ENCODE data around the gene ROR1. TPM values are rescaled to one million over a fixed set of nuclear protein-coding genes. Genes with fewer than 3 reads are reported as not detected.

ROR1 gene
- 10 to 100 TPM in 1 of 8 experiments, 1 to 10 TPM in 7; 1.2 to 15.7 (median 2.7) TPM for total RNA-seq

GRCh38 chr1:63773815-63774616, at the start of gene ROR1:
Gene ROR1, plus strand, starts transcription at chr1:63774017.
- in situ Hi-C loops (cut with MboI; ENCODE audit: low pct_unique_long_range_greater_than_20kb in 2 of 9, low sequenced_read_pairs in 9 of 9, unreplicated experiment in 9 of 9) = loop anchor here in 1 of 9 experiments (10.0 kb wide), 1 partner anchor 361 kb away; no protein-coding TSS in a partner anchor
- no peaks in the 10 kb centered on the region for H3K4me1 ChIP-seq (replicated peaks in 1 of 2)
- no peak within 1 kb of the TSS for H3K27ac ChIP-seq
- 0 to 1% (median 0%) methylated on average over 4 to 40 of the region's 99 CpGs; no CpG with 5 or more reads in 4 of the 10 experiments for WGBS, 10 experiments
- peak within 1 kb of the TSS; percentile 45 to 73 (median 53) for H3K4me3 ChIP-seq
- peak; percentile 89 to 98 (median 98) for ATAC-seq (replicated peaks in 6 of 8)

- peak in 2 of 8 experiments; percentile 57 to 65 for ATAC-seq (replicated peaks in 6 of 8)
- in situ Hi-C loops (cut with MboI; ENCODE audit: low pct_unique_long_range_greater_than_20kb in 2 of 9, low sequenced_read_pairs in 9 of 9, unreplicated experiment in 9 of 9) = no loop called here
- Histone ChIP-seq H3K27ac (no peak overlapping the region), H3K4me1 (replicated peaks in 1 of 2) (no peaks in the 10 kb centered on the region), H3K4me3 (no peak overlapping the region)
- 11 to 100% (median 84%) methylated on average over 1 to 3 of the region's 3 CpGs; no CpG with 5 or more reads in 1 of the 10 experiments for WGBS, 10 experiments
These were observed 49.4 kb upstream of the ROR1 start for GRCh38 chr1:63724375-63724899.

GRCh38 chr1:63728611-63729226, 45.1 kb upstream of the ROR1 start:
- in situ Hi-C loops (cut with MboI; ENCODE audit: low pct_unique_long_range_greater_than_20kb in 2 of 9, low sequenced_read_pairs in 9 of 9, unreplicated experiment in 9 of 9) = no loop called here
- 67 to 100% (median 75%) methylated on average over 1 to 7 of the region's 8 CpGs; no CpG with 5 or more reads in 3 of the 10 experiments for WGBS, 10 experiments
- no peak for ATAC-seq (replicated peaks in 6 of 8)
- Histone ChIP-seq H3K4me3 (no peak overlapping the region), H3K27ac (no peak overlapping the region), H3K4me1 (replicated peaks in 1 of 2) (no peaks in the 10 kb centered on the region)

GRCh38 chr1:63729227-63729620, 44.6 kb upstream of the ROR1 start:
- Histone ChIP-seq H3K4me1 (replicated peaks in 1 of 2) (no peaks in the 10 kb centered on the region), H3K27ac (no peak overlapping the region), H3K4me3 (no peak overlapping the region)
- whole genome bisulfite sequencing, 10 experiments = 56 to 92% (median 73%) methylated on average over 2 to 5 of the region's 5 CpGs
- in situ Hi-C loops (cut with MboI; ENCODE audit: low pct_unique_long_range_greater_than_20kb in 2 of 9, low sequenced_read_pairs in 9 of 9, unreplicated experiment in 9 of 9) = no loop called here
- ATAC-seq (replicated peaks in 6 of 8) = no peak

GRCh38 chr1:63730211-63730610, 43.6 kb upstream of the ROR1 start:
- ATAC-seq (replicated peaks in 6 of 8) = no peak
- H3K4me1 ChIP-seq (replicated peaks in 1 of 2) = no peaks in the 10 kb centered on the region
- in situ Hi-C loops (cut with MboI; ENCODE audit: low pct_unique_long_range_greater_than_20kb in 2 of 9, low sequenced_read_pairs in 9 of 9, unreplicated experiment in 9 of 9) = no loop called here

GRCh38 chr1:63731117-63732043, 42.4 kb upstream of the ROR1 start:
- Histone ChIP-seq H3K27ac (no peak overlapping the region), H3K4me1 (replicated peaks in 1 of 2) (no peaks in the 10 kb centered on the region), H3K4me3 (no peak overlapping the region)
- in situ Hi-C loops (cut with MboI; ENCODE audit: low pct_unique_long_range_greater_than_20kb in 2 of 9, low sequenced_read_pairs in 9 of 9, unreplicated experiment in 9 of 9) = no loop called here
- peak in 3 of 8 experiments; percentile 74 to 96 (median 95) for ATAC-seq (replicated peaks in 6 of 8)
- 7 to 97% (median 91%) methylated on average over 2 to 9 of the region's 9 CpGs for WGBS, 10 experiments

More at GRCh38 chr1:63730211-63730610, 43.6 kb upstream of the ROR1 start:
- 67 to 100% (median 95%) methylated on average over 1 to 4 of the region's 4 CpGs; no CpG with 5 or more reads in 1 of the 10 experiments for WGBS, 10 experiments
- no peak overlapping the region for H3K4me3 ChIP-seq
- H3K27ac ChIP-seq = no peak overlapping the region

- in situ Hi-C loops (cut with MboI; ENCODE audit: low pct_unique_long_range_greater_than_20kb in 2 of 9, low sequenced_read_pairs in 9 of 9, unreplicated experiment in 9 of 9) = no loop called here
- Histone ChIP-seq H3K4me3 (no peak overlapping the region), H3K27ac (no peak overlapping the region), H3K4me1 (replicated peaks in 1 of 2) (no peaks in the 10 kb centered on the region)
- no peak for ATAC-seq (replicated peaks in 6 of 8)
- 17 to 100% (median 58%) methylated on average over 1 of the region's 1 CpG; no CpG with 5 or more reads in 4 of the 10 experiments for WGBS, 10 experiments
These were observed 41.2 kb upstream of the ROR1 start for GRCh38 chr1:63732666-63733065.

GRCh38 chr1:63738772-63739171, 35.0 kb upstream of the ROR1 start:
- 0 to 83% (median 50%) methylated on average over 1 of the region's 1 CpG; no CpG with 5 or more reads in 3 of the 10 experiments for WGBS, 10 experiments
- Histone ChIP-seq H3K27ac (no peak overlapping the region), H3K4me3 (no peak overlapping the region), H3K4me1 (replicated peaks in 1 of 2) (no peaks in the 10 kb centered on the region)
- ATAC-seq (replicated peaks in 6 of 8) = no peak
- in situ Hi-C loops (cut with MboI; ENCODE audit: low pct_unique_long_range_greater_than_20kb in 2 of 9, low sequenced_read_pairs in 9 of 9, unreplicated experiment in 9 of 9) = no loop called here

- no peaks in the 10 kb centered on the region for H3K4me1 ChIP-seq (replicated peaks in 1 of 2)
- no peak overlapping the region for H3K4me3 ChIP-seq
- in situ Hi-C loops (cut with MboI; ENCODE audit: low pct_unique_long_range_greater_than_20kb in 2 of 9, low sequenced_read_pairs in 9 of 9, unreplicated experiment in 9 of 9) = no loop called here
- 0 to 63% (median 56%) methylated on average over 1 to 2 of the region's 2 CpGs; no CpG with 5 or more reads in 4 of the 10 experiments for WGBS, 10 experiments
- H3K27ac ChIP-seq = no peak overlapping the region
- no peak for ATAC-seq (replicated peaks in 6 of 8)
These were observed 34.4 kb upstream of the ROR1 start for GRCh38 chr1:63739452-63739851.

GRCh38 chr1:63740432-63740831, 33.4 kb upstream of the ROR1 start:
- 94 to 100% (median 100%) methylated on average over 1 to 2 of the region's 2 CpGs; no CpG with 5 or more reads in 6 of the 10 experiments for WGBS, 10 experiments
- no peak overlapping the region for H3K4me3 ChIP-seq
- no peak for ATAC-seq (replicated peaks in 6 of 8)
- in situ Hi-C loops (cut with MboI; ENCODE audit: low pct_unique_long_range_greater_than_20kb in 2 of 9, low sequenced_read_pairs in 9 of 9, unreplicated experiment in 9 of 9) = no loop called here
- no peaks in the 10 kb centered on the region for H3K4me1 ChIP-seq (replicated peaks in 1 of 2)
- H3K27ac ChIP-seq = no peak overlapping the region

- Histone ChIP-seq H3K4me1 (replicated peaks in 1 of 2) (peaks cover 7 to 10% of the 10 kb centered on the region in 2 donors), H3K4me3 (no peak overlapping the region), H3K27ac (no peak overlapping the region)
- in situ Hi-C loops (cut with MboI; ENCODE audit: low pct_unique_long_range_greater_than_20kb in 2 of 9, low sequenced_read_pairs in 9 of 9, unreplicated experiment in 9 of 9) = no loop called here
- no peak for ATAC-seq (replicated peaks in 6 of 8)
These were observed 31.3 kb upstream of the ROR1 start for GRCh38 chr1:63742526-63742925.

- ATAC-seq (replicated peaks in 6 of 8) = no peak
- peaks cover 7 to 10% of the 10 kb centered on the region in 2 donors for H3K4me1 ChIP-seq (replicated peaks in 1 of 2)
- H3K27ac ChIP-seq = no peak overlapping the region
- H3K4me3 ChIP-seq = no peak overlapping the region
- in situ Hi-C loops (cut with MboI; ENCODE audit: low pct_unique_long_range_greater_than_20kb in 2 of 9, low sequenced_read_pairs in 9 of 9, unreplicated experiment in 9 of 9) = no loop called here
These were observed 30.0 kb upstream of the ROR1 start for GRCh38 chr1:63743781-63744180.
